Nephron progenitor cell (in vitro differentiated cells): ENCODE measurements around the gene APOL4.
A peak's percentile ranks its signal among the peaks of the same experiment; 100 is the strongest.
"Not testable (repeated sequence)": the region's sequence is repeated elsewhere in the genome, so short reads cannot be mapped to it uniquely, and the experiment has no call there.

Experiments
- DNase-seq: peaks from one replicate; pipeline ENCODE4 v3.0.0; 2021
- H3K27ac Mint-ChIP-seq: 2 replicates; pipeline ENCODE4 v1.8.0; 2021; ENCODE audit warnings: mild to moderate bottlenecking, moderate library complexity, mixed read lengths
- H3K27me3 Mint-ChIP-seq: 2 replicates; pipeline ENCODE4 v1.8.0; 2021; ENCODE audit warnings: mild to moderate bottlenecking, low read depth, mixed read lengths; ENCODE audit not compliant: poor library complexity
- H3K36me3 Mint-ChIP-seq: 2 replicates; pipeline ENCODE4 v1.8.0; 2021; ENCODE audit warnings: low read depth, mixed read lengths
- H3K4me1 Mint-ChIP-seq: 2 replicates; pipeline ENCODE4 v1.8.0; 2021; ENCODE audit warnings: mixed read lengths
- H3K4me3 Mint-ChIP-seq: 2 replicates; pipeline ENCODE4 v1.8.0; 2021; ENCODE audit warnings: mild to moderate bottlenecking, moderate library complexity, mixed read lengths
- H3K9me3 Mint-ChIP-seq: 2 replicates; pipeline ENCODE4 v1.8.0; 2021; ENCODE audit warnings: mild to moderate bottlenecking, moderate library complexity, mixed read lengths
- CTCF ChIP-seq: fragments of 200-600 bp; sonication (generic); IDR thresholded peaks from 2 replicates; pipeline ENCODE4 v1.5.0; 2021; ENCODE audit warnings: antibody characterized with exemption

Gene APOL4

GRCh38 chr22:36233796-36234195, 32.2 kb upstream of the APOL4 start:
- no peak overlapping the region for H3K27ac Mint-ChIP-seq
- H3K9me3 Mint-ChIP-seq: peaks cover 10% of the 10 kb centered on the region
- peaks cover 13% of the 10 kb centered on the region for H3K27me3 Mint-ChIP-seq
- H3K4me1 Mint-ChIP-seq: peaks cover 37% of the 10 kb centered on the region
- DNase-seq: no peak
- no peak for TF ChIP-seq CTCF
- no peak overlapping the region for H3K4me3 Mint-ChIP-seq
- peaks cover 26% of the 10 kb centered on the region for H3K36me3 Mint-ChIP-seq

- H3K9me3 Mint-ChIP-seq: peaks cover 10% of the 10 kb centered on the region
- no peak for TF ChIP-seq CTCF
- H3K36me3 Mint-ChIP-seq: peaks cover 26% of the 10 kb centered on the region
- no peak for DNase-seq
- H3K4me1 Mint-ChIP-seq: peaks cover 29% of the 10 kb centered on the region
- no peak overlapping the region for H3K27ac Mint-ChIP-seq
- no peak overlapping the region for H3K4me3 Mint-ChIP-seq
- peaks cover 13% of the 10 kb centered on the region for H3K27me3 Mint-ChIP-seq
Observed at GRCh38 chr22:36232715-36233401, 31.2 kb upstream of the APOL4 start.

- Mint-ChIP-seq H3K27ac (peak overlapping the region; percentile 13), H3K36me3 (peaks cover 23% of the 10 kb centered on the region)
- H3K4me3 Mint-ChIP-seq: not testable (repeated sequence)
Observed at GRCh38 chr22:36231051-36231450, 29.4 kb upstream of the APOL4 start.

GRCh38 chr22:36229649-36230048, 28.0 kb upstream of the APOL4 start:
- not testable (repeated sequence) for H3K27me3 Mint-ChIP-seq, H3K9me3 Mint-ChIP-seq, H3K27ac Mint-ChIP-seq, H3K4me3 Mint-ChIP-seq, DNase-seq
- Mint-ChIP-seq H3K36me3 (peaks cover 10% of the 10 kb centered on the region), H3K4me1 (peaks cover 25% of the 10 kb centered on the region)

More at GRCh38 chr22:36231051-36231450, 29.4 kb upstream of the APOL4 start:
- not testable (repeated sequence) for DNase-seq, H3K27me3 Mint-ChIP-seq, H3K9me3 Mint-ChIP-seq
- H3K4me1 Mint-ChIP-seq: peaks cover 25% of the 10 kb centered on the region

GRCh38 chr22:36228944-36229343, 27.3 kb upstream of the APOL4 start:
- Mint-ChIP-seq H3K27ac (no peak overlapping the region), H3K27me3 (peaks cover 5% of the 10 kb centered on the region)

GRCh38 chr22:36228369-36228768, 26.8 kb upstream of the APOL4 start:
- not testable (repeated sequence) for H3K27ac Mint-ChIP-seq, DNase-seq, H3K4me3 Mint-ChIP-seq, H3K27me3 Mint-ChIP-seq, H3K9me3 Mint-ChIP-seq
- Mint-ChIP-seq H3K4me1 (peaks cover 13% of the 10 kb centered on the region), H3K36me3 (peaks cover 10% of the 10 kb centered on the region)

More at GRCh38 chr22:36228944-36229343, 27.3 kb upstream of the APOL4 start:
- no peak for DNase-seq
- H3K9me3 Mint-ChIP-seq: no peaks in the 10 kb centered on the region
- no peak overlapping the region for H3K4me3 Mint-ChIP-seq
- peaks cover 19% of the 10 kb centered on the region for H3K4me1 Mint-ChIP-seq
- peaks cover 10% of the 10 kb centered on the region for H3K36me3 Mint-ChIP-seq
- no peak for TF ChIP-seq CTCF

- H3K27ac Mint-ChIP-seq: no peak overlapping the region
- DNase-seq: no peak
- H3K4me3 Mint-ChIP-seq: no peak overlapping the region
- peaks cover 10% of the 10 kb centered on the region for H3K27me3 Mint-ChIP-seq
- no peaks in the 10 kb centered on the region for H3K9me3 Mint-ChIP-seq
- TF ChIP-seq CTCF: no peak
- peaks cover 10% of the 10 kb centered on the region for H3K4me1 Mint-ChIP-seq
- H3K36me3 Mint-ChIP-seq: peaks cover 10% of the 10 kb centered on the region
Observed at GRCh38 chr22:36227806-36228205, 26.2 kb upstream of the APOL4 start.
